ENCODE results near the gene HOXD10.

Gene HOXD10

GRCh38 chr2:176082824-176083751 lies 33.5 kb upstream of the HOXD10 start:
- no peak for DNase-seq (ENCODE audit: low read depth)

GRCh38 chr2:176083796-176084261 lies 32.7 kb upstream of the HOXD10 start, which contains the start of gene EVX2:
EVX2 (minus strand) TSS chr2:176083962; CDS start chr2:176083776, 186 bp downstream.
- no peak for DNase-seq (ENCODE audit: low read depth)

- DNase-seq (ENCODE audit: low read depth), result no peak
Measured at GRCh38 chr2:176084611-176085119, 31.9 kb upstream of the HOXD10 start.

GRCh38 chr2:176085120-176085788 lies 31.3 kb upstream of the HOXD10 start:
- no peak for DNase-seq (ENCODE audit: low read depth)

- peak; percentile 16 for DNase-seq (ENCODE audit: low read depth)
Measured at GRCh38 chr2:176085861-176086771, 30.5 kb upstream of the HOXD10 start.

GRCh38 chr2:176087330-176088047 lies 29.1 kb upstream of the HOXD10 start:
- no peak for DNase-seq (ENCODE audit: low read depth)

GRCh38 chr2:176088048-176088936 lies 28.3 kb upstream of the HOXD10 start:
- peak; percentile 24 for DNase-seq (ENCODE audit: low read depth)

- DNase-seq (ENCODE audit: low read depth), result no peak
Measured at GRCh38 chr2:176088937-176089842, 27.4 kb upstream of the HOXD10 start.

GRCh38 chr2:176089843-176090395 lies 26.7 kb upstream of the HOXD10 start:
- DNase-seq (ENCODE audit: low read depth), result no peak

GRCh38 chr2:176090862-176091261 lies 25.7 kb upstream of the HOXD10 start:
- DNase-seq (ENCODE audit: low read depth), result no peak

- DNase-seq (ENCODE audit: low read depth), result no peak
Measured at GRCh38 chr2:176091329-176092258, 25.0 kb upstream of the HOXD10 start.

GRCh38 chr2:176092270-176093144 lies 24.1 kb upstream of the HOXD10 start, which contains the start of gene HOXD13:
HOXD13 (plus strand) TSS chr2:176092721; CDS start chr2:176092891, 170 bp downstream.
- no peak for DNase-seq (ENCODE audit: low read depth)

GRCh38 chr2:176093145-176093897 lies 23.3 kb upstream of the HOXD10 start:
- DNase-seq (ENCODE audit: low read depth), result no peak

GRCh38 chr2:176093898-176094249 lies 22.7 kb upstream of the HOXD10 start:
- DNase-seq (ENCODE audit: low read depth), result no peak

GRCh38 chr2:176094349-176094748 lies 22.2 kb upstream of the HOXD10 start:
- DNase-seq (ENCODE audit: low read depth), result no peak

GRCh38 chr2:176095421-176095820 lies 21.2 kb upstream of the HOXD10 start:
- no peak for DNase-seq (ENCODE audit: low read depth)
